Thoracic aorta (tissue), 2 donors: Measurements from ENCODE around the gene PLSCR3. TPM values are rescaled to one million over a fixed set of nuclear protein-coding genes. Genes with fewer than 3 reads are reported as not detected.

Experiments used
- ATAC-seq: fragments of 150-250 bp; one replicate; pipeline ENCODE4 v1.8.0; 2017; ENCODE audit warnings: low read depth; ENCODE audit not compliant: insufficient number of reproducible peaks, low FRiP score
- DNase-seq: peaks from one replicate; pipeline ENCODE4 v3.0.0-alpha.2; 2020; ENCODE audit warnings: low spot score
- H3K27ac ChIP-seq, 2 donors: fragments of 200-600 bp; sonication (generic); 1 replicate in 1 of 2; 2 replicates in 1 of 2; pipeline ENCODE4 v1.5.1; 2016; ENCODE audit warnings: mild to moderate bottlenecking in 2 of 2, moderate library complexity in 2 of 2
- H3K27me3 ChIP-seq: fragments of 200-600 bp; sonication (generic); replicated peaks from 2 replicates; pipeline ENCODE4 v1.6.0; 2016; ENCODE audit warnings: mild to moderate bottlenecking; ENCODE audit not compliant: insufficient read depth
- H3K36me3 ChIP-seq: fragments of 200-600 bp; sonication (generic); one replicate; pipeline ENCODE4 v1.5.1; 2016
- H3K4me1 ChIP-seq, 2 donors: fragments of 200-600 bp; sonication (generic); 1 replicate in 1 of 2; 2 replicates in 1 of 2; pipeline versions ENCODE4 v1.5.1 to v1.6.0; 2016; ENCODE audit warnings: low read depth in 2 of 2, mild to moderate bottlenecking in 1 of 2; ENCODE audit not compliant: control insufficient read depth in 1 of 2
- H3K4me3 ChIP-seq: fragments of 200-600 bp; sonication (generic); 2 replicates; pipeline ENCODE4 v1.5.1; 2016; ENCODE audit warnings: mild to moderate bottlenecking
- H3K9me3 ChIP-seq: fragments of 200-600 bp; sonication (generic); 2 replicates; pipeline ENCODE4 v1.5.1; 2016
- total RNA-seq, 2 donors: library from RNA; depleted of rRNA; stranded (reverse); fragments of >200 nt; gene quantifications; one replicate each; pipeline versions ENCODE4 v1.1.0 to v1.2.3, GENCODE V29; 2016
- TF ChIP-seq, protein P1 (sequence below): fragments of 200-600 bp; sonication (generic); IDR thresholded peaks from one replicate; pipeline ENCODE4 v1.5.1; 2019; ENCODE audit warnings: antibody characterized with exemption

The PLSCR3 gene
- total RNA-seq, 2 donors from 2014 or later: 31.0 to 49.4 TPM

DNA sequence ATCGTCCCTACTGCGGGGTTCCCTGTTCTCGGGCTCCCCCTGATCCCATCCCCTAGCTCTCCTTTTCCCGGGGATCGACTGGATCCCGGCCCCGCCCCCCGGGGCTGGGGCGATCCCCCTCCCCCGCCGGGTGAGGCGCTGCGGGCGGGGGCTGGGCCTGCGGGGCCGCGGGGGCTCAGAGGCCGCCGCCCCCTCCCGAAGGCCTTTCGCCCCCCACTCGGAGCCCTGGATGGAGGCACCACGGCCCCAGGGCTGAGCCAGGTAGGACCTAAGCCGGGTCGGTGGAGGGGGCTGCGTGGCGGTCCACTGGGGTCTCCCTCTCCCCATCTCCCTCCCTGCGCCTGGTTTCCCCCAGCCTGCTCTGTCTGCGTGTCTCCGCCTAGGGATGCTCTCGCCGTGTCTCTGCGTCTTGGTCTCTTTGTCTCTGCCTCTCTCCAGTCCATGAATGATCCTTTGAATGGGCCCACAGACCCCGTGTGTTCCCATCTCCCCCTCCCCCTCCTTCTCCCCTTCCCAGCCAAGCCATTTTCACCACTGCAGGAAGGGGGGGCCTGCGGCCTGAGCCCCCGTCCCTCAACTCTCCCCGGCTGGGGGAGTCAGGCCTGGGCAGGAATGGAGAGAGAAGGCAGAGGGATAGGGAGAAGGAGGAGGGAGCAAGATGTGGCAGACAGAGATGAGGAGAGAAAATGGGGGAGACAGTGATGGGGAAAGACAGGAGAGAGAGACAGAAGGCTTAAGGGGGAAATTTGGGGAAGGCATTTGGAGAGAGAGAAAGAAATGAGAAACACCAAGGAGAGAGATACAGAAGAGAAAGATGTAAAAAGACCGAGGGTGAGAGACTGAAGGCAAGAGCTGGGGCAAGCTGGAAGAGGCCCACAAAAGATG, 11.3 kb upstream of the PLSCR3 start:
- TF ChIP-seq, protein P1, sequence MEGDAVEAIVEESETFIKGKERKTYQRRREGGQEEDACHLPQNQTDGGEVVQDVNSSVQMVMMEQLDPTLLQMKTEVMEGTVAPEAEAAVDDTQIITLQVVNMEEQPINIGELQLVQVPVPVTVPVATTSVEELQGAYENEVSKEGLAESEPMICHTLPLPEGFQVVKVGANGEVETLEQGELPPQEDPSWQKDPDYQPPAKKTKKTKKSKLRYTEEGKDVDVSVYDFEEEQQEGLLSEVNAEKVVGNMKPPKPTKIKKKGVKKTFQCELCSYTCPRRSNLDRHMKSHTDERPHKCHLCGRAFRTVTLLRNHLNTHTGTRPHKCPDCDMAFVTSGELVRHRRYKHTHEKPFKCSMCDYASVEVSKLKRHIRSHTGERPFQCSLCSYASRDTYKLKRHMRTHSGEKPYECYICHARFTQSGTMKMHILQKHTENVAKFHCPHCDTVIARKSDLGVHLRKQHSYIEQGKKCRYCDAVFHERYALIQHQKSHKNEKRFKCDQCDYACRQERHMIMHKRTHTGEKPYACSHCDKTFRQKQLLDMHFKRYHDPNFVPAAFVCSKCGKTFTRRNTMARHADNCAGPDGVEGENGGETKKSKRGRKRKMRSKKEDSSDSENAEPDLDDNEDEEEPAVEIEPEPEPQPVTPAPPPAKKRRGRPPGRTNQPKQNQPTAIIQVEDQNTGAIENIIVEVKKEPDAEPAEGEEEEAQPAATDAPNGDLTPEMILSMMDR: no peak
- no peaks in the 10 kb centered on the region for H3K9me3 ChIP-seq
- DNase-seq: no peak
- ATAC-seq: no peak
- peak overlapping the region; percentile 90 for H3K4me3 ChIP-seq
- peak overlapping the region; percentile 90 to 93 for H3K27ac ChIP-seq
- H3K4me1 ChIP-seq: peaks cover 18% of the 10 kb centered on the region in 2 donors
- H3K27me3 ChIP-seq: no peaks in the 10 kb centered on the region
- no peaks in the 10 kb centered on the region for H3K36me3 ChIP-seq

DNA sequence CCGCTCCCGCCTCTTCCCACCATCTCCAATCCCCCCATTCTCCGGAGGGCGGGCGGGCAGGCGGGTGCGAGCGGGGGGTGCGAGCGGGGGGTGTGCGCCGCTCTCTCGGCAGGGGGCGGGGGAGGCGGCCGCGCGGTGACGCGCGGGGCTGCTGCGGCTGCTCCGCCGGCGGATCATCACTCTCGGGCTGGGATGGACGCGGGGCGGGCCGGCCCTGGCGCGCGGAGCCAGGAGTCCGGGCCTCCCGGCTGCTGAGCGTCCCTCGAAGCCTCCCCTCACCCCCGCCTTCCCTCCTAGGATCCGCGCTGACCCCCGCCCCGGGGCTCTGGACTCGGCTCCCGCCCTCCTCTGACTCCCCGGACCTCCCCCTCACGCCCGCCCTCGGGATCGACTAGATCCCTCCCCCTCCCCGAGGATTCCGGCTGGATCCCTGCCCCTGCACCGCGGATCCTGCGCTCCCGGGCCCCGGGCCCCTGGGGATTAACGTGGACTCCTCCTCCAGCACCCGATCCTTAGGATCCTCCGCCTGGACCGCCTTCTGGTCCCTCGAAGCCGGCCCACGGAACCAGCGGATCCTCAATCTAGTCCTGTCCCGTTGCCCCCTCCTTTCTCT, 10.5 kb upstream of the PLSCR3 start:
- TF ChIP-seq, protein P1: no peak
- H3K9me3 ChIP-seq: no peaks in the 10 kb centered on the region
- peak overlapping the region; percentile 90 to 93 for H3K27ac ChIP-seq
- DNase-seq (no peak), ATAC-seq (peak; percentile 42)
- peak overlapping the region; percentile 90 for H3K4me3 ChIP-seq
- peaks cover 18% of the 10 kb centered on the region in 2 donors for H3K4me1 ChIP-seq
- no peaks in the 10 kb centered on the region for H3K36me3 ChIP-seq
- no peaks in the 10 kb centered on the region for H3K27me3 ChIP-seq

DNA sequence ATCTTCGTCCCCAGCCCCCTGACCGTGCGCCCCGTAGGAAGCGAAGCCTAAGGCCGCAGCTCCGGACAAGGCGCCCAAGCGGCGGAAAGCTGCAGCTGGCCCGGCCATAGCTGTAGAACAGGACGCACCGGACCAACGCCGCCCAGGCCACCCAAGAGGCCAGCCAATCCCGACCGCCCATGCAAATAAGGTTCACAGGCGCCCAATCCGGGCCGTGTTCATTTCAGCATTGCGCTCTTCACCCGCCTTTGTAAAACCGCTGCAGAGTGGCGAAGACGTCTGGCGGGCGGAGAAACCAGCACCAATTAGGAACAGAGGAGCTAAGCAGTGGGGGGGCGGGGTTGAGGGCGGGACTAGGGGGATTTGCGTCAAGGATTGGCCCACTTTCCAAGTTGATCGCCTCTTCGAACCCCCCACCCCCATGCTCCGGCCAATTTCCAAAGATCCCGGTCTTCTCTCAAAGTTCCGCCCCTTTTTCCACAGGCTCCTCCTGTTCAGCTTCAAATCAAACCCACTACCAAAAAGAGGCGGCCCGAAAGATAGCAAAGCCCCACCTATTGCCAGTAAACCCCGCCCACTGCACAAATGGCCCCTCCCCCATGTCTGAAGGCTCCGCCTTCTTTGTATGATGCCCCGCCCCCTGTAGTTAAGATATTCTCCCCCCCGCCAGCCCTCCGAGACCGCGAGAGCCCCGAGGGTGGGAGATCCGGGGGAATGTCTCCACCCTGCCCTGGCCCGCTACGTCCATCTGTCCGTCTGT, 9.8 kb upstream of the PLSCR3 start, which contains the start of gene TMEM256:
TMEM256 (minus strand) TSS at position 121 of the 760 bp plus-strand sequence; CDS start at position 108, 13 bp downstream.
- Histone ChIP-seq H3K36me3 (no peaks in the 10 kb centered on the region), H3K9me3 (no peaks in the 10 kb centered on the region), H3K4me3 (peak within 1 kb of the TSS; percentile 90), H3K4me1 (peaks cover 18% of the 10 kb centered on the region in 2 donors), H3K27me3 (no peaks in the 10 kb centered on the region), H3K27ac (peak within 1 kb of the TSS; percentile 90 to 93)
- peak; percentile 97 for DNase-seq
- ATAC-seq: peak; percentile 94
- TF ChIP-seq, protein P1: no peak

DNA sequence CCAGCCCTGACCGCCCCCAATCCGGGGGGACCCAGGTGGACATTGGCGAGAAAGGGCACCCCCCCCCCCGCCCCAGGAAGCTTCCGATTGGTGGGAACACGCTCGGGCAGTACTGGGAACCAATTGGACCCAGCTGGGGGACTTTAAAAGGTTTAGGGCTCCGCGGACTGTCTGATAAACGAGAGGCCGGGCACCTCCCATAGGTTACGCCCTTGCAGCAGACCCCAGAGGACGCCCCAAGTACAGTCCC, 9.3 kb upstream of the PLSCR3 start:
- ATAC-seq (peak; percentile 17), DNase-seq (peak; percentile 26)
- Histone ChIP-seq H3K4me1 (peaks cover 18% of the 10 kb centered on the region in 2 donors), H3K27ac (peak overlapping the region; percentile 78 to 93), H3K27me3 (no peaks in the 10 kb centered on the region), H3K36me3 (no peaks in the 10 kb centered on the region), H3K9me3 (no peaks in the 10 kb centered on the region), H3K4me3 (peak overlapping the region; percentile 90)
- TF ChIP-seq, protein P1: no peak
